Middle frontal gyrus (tissue), 1 donor: ENCODE data around the gene NEK11.

ENCODE experiments used
- DNase-seq: peaks from one replicate; pipeline ENCODE4 v3.0.0-alpha.2; 2015; ENCODE audit warnings: low spot score; ENCODE audit errors: extremely low spot score

NEK11 gene

GRCh38 chr3:131026321-131027151 lies at the start of gene NEK11, which contains the start of gene ASTE1:
Gene NEK11, plus strand, starts transcription at chr3:131026877. Its CDS starts 2,832 bp downstream, at chr3:131029709.
Gene ASTE1, minus strand, starts transcription at chr3:131026825. Its CDS starts 1,519 bp downstream, at chr3:131025306.
- DNase-seq: peak; percentile 77

- no peak for DNase-seq
Measured at GRCh38 chr3:130979117-130979516, 47.6 kb upstream of the NEK11 start.

- DNase-seq: no peak
Measured at GRCh38 chr3:130981469-130981868, 45.2 kb upstream of the NEK11 start.

GRCh38 chr3:130990282-130990681 lies 36.4 kb upstream of the NEK11 start:
- DNase-seq: no peak

DNA sequence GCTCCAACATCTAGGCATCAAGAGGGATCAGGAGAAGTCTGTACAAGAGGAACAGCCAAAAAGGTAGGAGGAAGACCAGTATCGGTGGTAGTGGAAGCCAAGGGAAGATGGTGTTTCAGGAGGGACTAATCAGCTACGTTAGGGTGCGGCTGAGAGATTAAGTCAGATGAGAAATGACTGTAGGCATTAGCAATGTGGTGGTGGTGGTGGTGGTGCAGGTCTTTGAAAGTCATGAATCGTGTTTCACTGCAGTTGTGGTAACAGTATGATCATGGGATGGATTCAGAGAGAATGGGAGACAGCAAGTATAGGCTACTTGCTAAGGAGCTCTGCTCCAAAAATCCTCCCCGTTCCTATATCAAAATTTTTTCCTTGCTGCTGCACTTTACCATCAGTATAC lies 35.6 kb upstream of the NEK11 start:
- DNase-seq: no peak

- no peak for DNase-seq
Measured at GRCh38 chr3:130992344-130992743, 34.3 kb upstream of the NEK11 start.

DNA sequence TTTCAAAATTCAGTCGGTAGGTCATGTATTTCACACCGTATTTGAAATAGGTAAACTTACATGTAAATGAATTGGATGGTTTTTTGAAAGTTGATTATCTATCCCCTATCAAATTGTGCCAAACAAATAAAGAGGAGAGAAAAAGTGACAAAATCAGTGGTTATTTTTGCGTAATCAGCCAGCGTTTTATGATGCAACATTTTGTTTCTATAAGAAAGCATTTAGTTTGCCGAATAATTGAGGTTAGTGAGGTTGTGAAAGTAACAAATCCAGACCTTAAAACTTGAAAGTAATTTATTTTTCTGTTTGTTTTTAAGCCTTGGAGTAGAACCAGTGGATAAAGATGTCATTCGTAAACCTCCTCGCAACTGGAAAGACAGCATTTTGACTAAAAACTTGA lies 29.4 kb upstream of the NEK11 start:
- no peak for DNase-seq

GRCh38 chr3:131001071-131001470 lies 25.6 kb upstream of the NEK11 start:
- no peak for DNase-seq

- DNase-seq: no peak
Measured at GRCh38 chr3:131004603-131005002, 22.1 kb upstream of the NEK11 start.

DNA sequence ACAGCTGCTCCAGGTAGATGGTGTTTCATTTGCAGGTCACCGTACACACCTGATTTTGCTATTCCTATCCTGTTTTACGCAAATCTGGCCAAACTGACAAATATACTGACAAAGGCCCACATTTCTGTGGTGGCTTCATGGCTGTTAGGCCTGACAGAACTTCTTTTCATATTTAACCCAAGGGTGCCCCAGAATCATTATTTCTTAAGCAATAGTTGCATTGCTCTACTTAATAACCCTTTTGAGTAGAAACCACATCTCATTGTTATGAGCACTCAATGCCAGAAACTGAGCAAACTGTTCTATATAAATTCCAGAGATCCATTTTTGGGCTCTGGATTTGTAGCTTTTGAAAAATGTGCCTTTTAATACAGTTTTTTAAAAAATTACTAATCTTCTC lies 19.4 kb upstream of the NEK11 start:
- DNase-seq: no peak

DNA sequence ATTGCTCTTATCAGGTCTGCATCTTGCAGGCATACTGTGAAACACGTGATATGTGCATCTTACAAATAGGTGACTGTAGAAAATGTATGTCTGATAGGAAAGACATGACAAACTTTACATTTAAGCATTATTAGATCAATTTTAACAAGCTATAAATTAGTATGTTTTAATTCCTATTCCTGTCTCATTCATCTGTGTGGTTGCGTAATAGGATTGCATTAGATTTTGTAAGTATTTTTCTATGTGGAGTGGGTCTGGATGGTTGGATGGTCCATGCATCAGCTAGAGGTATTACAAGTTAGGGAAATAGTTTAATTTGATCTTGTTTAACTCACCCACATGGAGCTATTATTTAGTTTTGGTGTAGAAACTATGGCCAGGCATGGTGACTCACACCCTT lies 18.9 kb upstream of the NEK11 start:
- no peak for DNase-seq

- no peak for DNase-seq
Measured at GRCh38 chr3:131008326-131008725, 18.4 kb upstream of the NEK11 start.

GRCh38 chr3:131009698-131010097 lies 17.0 kb upstream of the NEK11 start:
- no peak for DNase-seq

DNA sequence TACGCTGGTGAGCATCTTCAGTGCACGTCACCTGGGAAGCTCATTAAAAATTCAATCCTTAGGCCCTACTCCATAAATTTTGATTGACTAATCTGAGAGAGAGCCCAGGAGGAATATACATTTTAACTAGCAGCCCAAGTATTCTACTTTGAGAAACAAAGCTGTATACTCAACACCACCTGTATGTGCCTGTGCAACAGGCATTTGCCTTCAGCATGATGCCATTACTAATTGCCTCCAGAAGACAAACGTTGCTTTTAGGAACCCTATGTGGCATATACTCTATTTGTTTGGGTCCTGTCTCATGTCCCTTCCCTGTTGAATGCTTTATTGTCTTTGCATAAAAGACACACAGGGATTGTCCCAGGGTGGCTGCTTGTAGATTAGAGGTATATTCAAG lies 7.7 kb upstream of the NEK11 start:
- no peak for DNase-seq

DNA sequence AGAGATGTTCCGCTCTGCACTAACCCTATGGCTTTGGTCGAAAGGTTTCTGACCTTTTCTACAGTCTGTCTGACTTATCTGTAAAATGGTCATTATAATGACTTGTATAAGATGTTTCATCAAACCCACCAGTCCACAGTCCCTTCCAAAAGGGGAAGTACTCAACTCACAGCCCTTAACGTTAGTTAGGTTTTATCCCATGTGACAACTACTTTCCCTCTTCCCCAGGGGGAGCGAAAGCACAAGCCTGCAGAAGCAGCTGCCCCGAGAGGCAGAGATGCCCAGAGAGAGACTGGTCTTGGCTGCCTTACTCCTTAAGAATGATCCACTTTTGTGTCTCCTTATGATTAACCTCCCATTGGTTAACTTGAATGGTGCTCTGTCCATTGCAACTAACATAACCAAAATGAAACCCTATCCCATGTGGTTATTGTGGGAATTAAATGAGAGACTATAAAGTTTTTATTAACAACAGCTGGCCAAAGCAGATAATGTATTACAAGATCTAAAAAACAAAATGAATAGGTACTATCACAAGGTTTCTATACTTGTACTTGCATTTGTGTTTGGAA lies 6.5 kb upstream of the NEK11 start:
- DNase-seq: no peak

- DNase-seq: no peak
Measured at GRCh38 chr3:131025539-131025938, 1.1 kb upstream of the NEK11 start.

GRCh38 chr3:131028844-131029243 lies 2.2 kb downstream of the NEK11 start:
- DNase-seq: no peak

- no peak for DNase-seq
Measured at GRCh38 chr3:131031660-131032059, 5.0 kb downstream of the NEK11 start.

GRCh38 chr3:131033480-131034080 lies 6.9 kb downstream of the NEK11 start:
- no peak for DNase-seq

GRCh38 chr3:131036200-131036816 lies 9.6 kb downstream of the NEK11 start:
- peak; percentile 52 for DNase-seq

GRCh38 chr3:131036986-131037385 lies 10.3 kb downstream of the NEK11 start:
- DNase-seq: no peak

DNA sequence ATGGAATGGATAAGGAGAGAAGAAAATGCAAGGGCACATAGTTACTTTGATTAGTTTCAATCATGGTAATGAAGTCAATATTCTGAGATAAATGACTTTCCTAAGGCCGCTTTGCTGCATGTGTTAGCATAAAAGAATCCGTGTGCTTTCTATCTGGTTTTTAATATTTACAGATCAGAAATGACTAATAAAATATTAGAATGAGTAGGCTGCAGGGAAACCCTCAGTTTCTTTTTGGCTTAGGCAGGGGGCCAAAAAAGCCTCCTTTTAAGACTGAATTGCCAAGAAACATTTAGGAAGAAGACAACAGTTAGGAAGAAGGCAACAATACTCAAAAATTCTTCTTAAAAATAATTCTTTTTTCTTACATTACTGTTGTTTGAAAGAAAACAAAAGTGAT lies 11.6 kb downstream of the NEK11 start:
- DNase-seq: no peak
